Suprapubic skin (tissue), 4 donors: ENCODE data around the gene ACO2. TPM values are rescaled to one million over a fixed set of nuclear protein-coding genes. Genes with fewer than 3 reads are reported as not detected.
A peak's percentile ranks its signal among the peaks of the same experiment; 100 is the strongest.
"Not testable (repeated sequence)": the region's sequence is repeated elsewhere in the genome, so short reads cannot be mapped to it uniquely, and the experiment has no call there.

Experiments
- DNase-seq, 2 donors: peaks; one replicate each; pipeline ENCODE4 v3.0.0-alpha.2; 2019; ENCODE audit warnings: low spot score in 2 of 2
- H3K27ac ChIP-seq: fragments of 200-600 bp; sonication (generic); one replicate; pipeline ENCODE4 v1.5.1; 2019
- H3K27me3 ChIP-seq: fragments of 200-600 bp; sonication (generic); one replicate; pipeline ENCODE4 v1.5.1; 2019
- H3K36me3 ChIP-seq: fragments of 200-600 bp; sonication (generic); one replicate; pipeline ENCODE4 v1.5.1; 2019
- H3K4me1 ChIP-seq: fragments of 200-600 bp; sonication (generic); one replicate; pipeline ENCODE4 v1.5.1; 2019
- H3K4me3 ChIP-seq: fragments of 200-600 bp; sonication (generic); one replicate; pipeline ENCODE4 v1.5.1; 2019; ENCODE audit warnings: mild to moderate bottlenecking
- H3K9me3 ChIP-seq: fragments of 200-600 bp; sonication (generic); one replicate; pipeline ENCODE4 v1.5.1; 2019
- EP300 ChIP-seq: sonication (generic); formaldehyde crosslinking; IDR thresholded peaks from one replicate; pipeline ENCODE4 v1.6.1; 2017; ENCODE audit warnings: antibody characterized with exemption
- POLR2A ChIP-seq, 2 donors: fragments of 450-650 bp; IDR thresholded peaks; one replicate each; pipeline ENCODE4 v1.6.1; 2017; ENCODE audit warnings: antibody characterized with exemption in 2 of 2, mild to moderate bottlenecking in 2 of 2, moderate library complexity in 2 of 2
- POLR2AphosphoS5 ChIP-seq, 3 donors: sonication (generic); formaldehyde crosslinking; IDR thresholded peaks; one replicate each; pipeline ENCODE4 v1.6.1; 2017; ENCODE audit warnings: antibody characterized with exemption in 3 of 3
- WGBS: methylation state at CpG from one replicate; pipeline ENCODE4 v1.1.5; 2018; 5-methylcytosine and 5-hydroxymethylcytosine counted together
- total RNA-seq, 4 donors: library from RNA; depleted of rRNA; stranded (reverse); fragments of >200 nt; gene quantifications; one replicate each; pipeline ENCODE4 v1.1.0, GENCODE V29; 2016
- TF ChIP-seq, protein P1 (sequence below), 2 donors: fragments of 200-600 bp in 1 of 2; fragments of 450-650 bp in 1 of 2; sonication (generic) in 1 of 2; IDR thresholded peaks; one replicate each; pipeline ENCODE4 v1.5.1; 2016 to 2019; ENCODE audit warnings: antibody characterized with exemption in 2 of 2, mild to moderate bottlenecking in 1 of 2, moderate library complexity in 1 of 2

ACO2 gene
- total RNA-seq, 4 donors from 2014 or later, result 67.4 to 81.9 (median 75.9) TPM

- DNase-seq, result no peak
- peaks cover 53% of the 10 kb centered on the region for H3K36me3 ChIP-seq
Observed at GRCh38 chr22:41435560-41435959, 33.4 kb upstream of the ACO2 start.

DNA sequence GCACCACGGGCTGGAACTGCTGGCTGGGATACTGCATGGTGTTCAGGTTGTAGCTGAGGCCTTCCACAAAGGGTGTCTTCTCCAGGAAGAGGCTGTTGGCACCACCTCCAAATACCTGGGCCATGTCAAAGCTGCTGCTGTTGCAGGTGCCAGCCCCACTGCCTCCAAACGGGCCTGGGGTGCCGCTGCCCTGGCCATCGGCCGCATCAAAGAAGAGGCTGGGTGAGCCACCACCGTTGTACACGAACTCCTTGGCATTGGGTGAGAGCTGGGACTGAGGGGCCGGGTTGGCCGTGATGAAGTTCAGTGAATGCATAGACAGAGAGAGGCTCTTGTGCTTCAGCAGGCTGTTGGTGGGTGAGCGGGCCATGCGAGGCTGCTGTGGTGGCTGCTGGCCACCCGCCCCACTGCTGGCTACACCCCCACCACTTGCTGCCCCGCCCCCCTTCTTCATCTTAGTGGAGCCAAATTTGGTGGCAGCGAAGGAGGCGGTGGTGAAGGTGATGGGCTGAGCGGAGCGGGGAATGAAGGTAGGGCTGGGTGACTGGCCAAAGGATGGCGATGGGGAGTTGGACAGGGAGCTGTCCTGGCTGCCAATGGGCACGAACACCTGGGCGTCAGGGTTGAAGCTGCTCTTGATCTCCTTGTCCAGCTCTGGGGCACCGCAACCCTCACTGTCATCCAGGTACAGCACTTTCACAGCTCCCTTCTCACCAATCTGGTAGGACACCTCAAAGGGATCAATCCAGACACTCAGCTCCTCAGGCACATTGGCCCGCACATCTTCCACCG lies 32.4 kb upstream of the ACO2 start:
- no peaks in the 10 kb centered on the region for H3K9me3 ChIP-seq
- H3K4me1 ChIP-seq, result peaks cover 33% of the 10 kb centered on the region
- H3K27me3 ChIP-seq, result no peaks in the 10 kb centered on the region
- peaks cover 57% of the 10 kb centered on the region for H3K36me3 ChIP-seq
- 77% methylated on average over 21 of the region's 23 CpGs for WGBS
- TF ChIP-seq, protein P1, sequence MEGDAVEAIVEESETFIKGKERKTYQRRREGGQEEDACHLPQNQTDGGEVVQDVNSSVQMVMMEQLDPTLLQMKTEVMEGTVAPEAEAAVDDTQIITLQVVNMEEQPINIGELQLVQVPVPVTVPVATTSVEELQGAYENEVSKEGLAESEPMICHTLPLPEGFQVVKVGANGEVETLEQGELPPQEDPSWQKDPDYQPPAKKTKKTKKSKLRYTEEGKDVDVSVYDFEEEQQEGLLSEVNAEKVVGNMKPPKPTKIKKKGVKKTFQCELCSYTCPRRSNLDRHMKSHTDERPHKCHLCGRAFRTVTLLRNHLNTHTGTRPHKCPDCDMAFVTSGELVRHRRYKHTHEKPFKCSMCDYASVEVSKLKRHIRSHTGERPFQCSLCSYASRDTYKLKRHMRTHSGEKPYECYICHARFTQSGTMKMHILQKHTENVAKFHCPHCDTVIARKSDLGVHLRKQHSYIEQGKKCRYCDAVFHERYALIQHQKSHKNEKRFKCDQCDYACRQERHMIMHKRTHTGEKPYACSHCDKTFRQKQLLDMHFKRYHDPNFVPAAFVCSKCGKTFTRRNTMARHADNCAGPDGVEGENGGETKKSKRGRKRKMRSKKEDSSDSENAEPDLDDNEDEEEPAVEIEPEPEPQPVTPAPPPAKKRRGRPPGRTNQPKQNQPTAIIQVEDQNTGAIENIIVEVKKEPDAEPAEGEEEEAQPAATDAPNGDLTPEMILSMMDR (IDR thresholded peaks at IDR 0.05), result no peak
- TF ChIP-seq POLR2AphosphoS5 (IDR thresholded peaks at IDR 0.05), result no peak
- no peak for TF ChIP-seq EP300
- no peak for TF ChIP-seq POLR2A (IDR thresholded peaks at IDR 0.05)
- no peak overlapping the region for H3K27ac ChIP-seq
- H3K4me3 ChIP-seq, result no peak overlapping the region
- DNase-seq, result no peak

More at GRCh38 chr22:41435560-41435959, 33.4 kb upstream of the ACO2 start:
- Histone ChIP-seq H3K9me3 (no peaks in the 10 kb centered on the region), H3K27ac (no peak overlapping the region), H3K27me3 (no peaks in the 10 kb centered on the region), H3K4me3 (no peak overlapping the region), H3K4me1 (peaks cover 30% of the 10 kb centered on the region)
- 71% methylated on average over 4 of the region's 4 CpGs for WGBS
- TF ChIP-seq POLR2AphosphoS5 (IDR thresholded peaks at IDR 0.05), result no peak
- TF ChIP-seq EP300, result no peak
- TF ChIP-seq, protein P1 (IDR thresholded peaks at IDR 0.05), result no peak
- no peak for TF ChIP-seq POLR2A (IDR thresholded peaks at IDR 0.05)

GRCh38 chr22:41437198-41437597 lies 31.7 kb upstream of the ACO2 start:
- Histone ChIP-seq H3K27ac (no peak overlapping the region), H3K9me3 (no peaks in the 10 kb centered on the region), H3K4me3 (no peak overlapping the region), H3K4me1 (peaks cover 40% of the 10 kb centered on the region), H3K27me3 (no peaks in the 10 kb centered on the region), H3K36me3 (peaks cover 51% of the 10 kb centered on the region)
- WGBS, result 91% methylated on average over 7 of the region's 7 CpGs
- no peak for DNase-seq
- TF ChIP-seq POLR2AphosphoS5 (IDR thresholded peaks at IDR 0.05) (no peak), EP300 (no peak), POLR2A (IDR thresholded peaks at IDR 0.05) (no peak)
- TF ChIP-seq, protein P1 (IDR thresholded peaks at IDR 0.05), result no peak

GRCh38 chr22:41440511-41440910 lies 28.4 kb upstream of the ACO2 start:
- not testable (repeated sequence) for H3K27me3 ChIP-seq, DNase-seq, H3K27ac ChIP-seq, H3K4me3 ChIP-seq, H3K9me3 ChIP-seq
- 77% methylated on average over 5 of the region's 5 CpGs for WGBS
- H3K36me3 ChIP-seq, result peaks cover 33% of the 10 kb centered on the region
- peaks cover 41% of the 10 kb centered on the region for H3K4me1 ChIP-seq

GRCh38 chr22:41442240-41442792 lies 26.6 kb upstream of the ACO2 start:
- Histone ChIP-seq H3K4me1 (peaks cover 38% of the 10 kb centered on the region), H3K4me3 (no peak overlapping the region), H3K36me3 (peaks cover 15% of the 10 kb centered on the region), H3K27ac (peak overlapping the region; percentile 98), H3K9me3 (no peaks in the 10 kb centered on the region), H3K27me3 (no peaks in the 10 kb centered on the region)
- WGBS, result 39% methylated on average over 2 of the region's 2 CpGs
- TF ChIP-seq POLR2A (IDR thresholded peaks at IDR 0.05) (no peak), POLR2AphosphoS5 (IDR thresholded peaks at IDR 0.05) (no peak), EP300 (no peak)
- TF ChIP-seq, protein P1 (IDR thresholded peaks at IDR 0.05), result no peak
- DNase-seq, result no peak
